GM06990 (cell line): ENCODE measurements around the gene APEH.

Source experiments
- DNase-seq: peaks from one replicate; pipeline ENCODE4 v3.0.0-alpha.2; 2011; ENCODE audit not compliant: insufficient read length; ENCODE audit errors: extremely low read depth
- H3K27me3 ChIP-seq: replicated peaks from 2 replicates; pipeline ENCODE4 v1.6.0; 2011; ENCODE audit warnings: low read length; ENCODE audit not compliant: control insufficient read depth, insufficient read depth
- H3K36me3 ChIP-seq: 2 replicates; pipeline ENCODE4 v1.5.1; 2011; ENCODE audit warnings: low read length; ENCODE audit not compliant: control insufficient read depth, insufficient read depth
- H3K4me3 ChIP-seq: replicated peaks from 2 replicates; pipeline ENCODE4 v1.5.1; 2011; ENCODE audit warnings: low read depth, mild to moderate bottlenecking, control low read depth, low read length
- CTCF ChIP-seq: IDR thresholded peaks from 2 replicates; pipeline ENCODE4 v1.5.1; 2011; ENCODE audit warnings: low read length, control low read depth, mild to moderate bottlenecking, inconsistent platforms; ENCODE audit not compliant: insufficient read depth, poor library complexity, severe bottlenecking

Gene APEH

GRCh38 chr3:49673715-49674496 lies at the start of gene APEH:
Gene APEH (plus strand): TSS chr3:49674351. CDS start chr3:49674402, 51 bp downstream.
- peak within 1 kb of the TSS; percentile 89 for H3K4me3 ChIP-seq
- peak; percentile 99 for DNase-seq
- H3K36me3 ChIP-seq: peaks cover 28% of the 10 kb centered on the region
- no peak for TF ChIP-seq CTCF
- no peaks in the 10 kb centered on the region for H3K27me3 ChIP-seq

GRCh38 chr3:49625071-49625470 lies 49.1 kb upstream of the APEH start:
- no peak for TF ChIP-seq CTCF
- no peak overlapping the region for H3K4me3 ChIP-seq
- no peaks in the 10 kb centered on the region for H3K36me3 ChIP-seq
- no peaks in the 10 kb centered on the region; the same call in 1 of the 2 replicates for H3K27me3 ChIP-seq
- no peak for DNase-seq

GRCh38 chr3:49626101-49626581 lies 48.0 kb upstream of the APEH start:
- no peak overlapping the region for H3K4me3 ChIP-seq
- no peak for TF ChIP-seq CTCF
- DNase-seq: no peak
- no peaks in the 10 kb centered on the region for H3K36me3 ChIP-seq
- H3K27me3 ChIP-seq: no peaks in the 10 kb centered on the region; the same call in 1 of the 2 replicates

- no peaks in the 10 kb centered on the region for H3K36me3 ChIP-seq
- TF ChIP-seq CTCF: no peak
- H3K27me3 ChIP-seq: no peaks in the 10 kb centered on the region; the same call in 1 of the 2 replicates
- H3K4me3 ChIP-seq: no peak overlapping the region
- DNase-seq: no peak
Measured at GRCh38 chr3:49626796-49627195, 47.4 kb upstream of the APEH start.

- no peaks in the 10 kb centered on the region for H3K36me3 ChIP-seq
- TF ChIP-seq CTCF: no peak
- no peaks in the 10 kb centered on the region; the same call in 1 of the 2 replicates for H3K27me3 ChIP-seq
- no peak for DNase-seq
- no peak overlapping the region for H3K4me3 ChIP-seq
Measured at GRCh38 chr3:49627634-49628033, 46.5 kb upstream of the APEH start.
